ENCODE measurements around the gene RETN.

RETN gene

DNA sequence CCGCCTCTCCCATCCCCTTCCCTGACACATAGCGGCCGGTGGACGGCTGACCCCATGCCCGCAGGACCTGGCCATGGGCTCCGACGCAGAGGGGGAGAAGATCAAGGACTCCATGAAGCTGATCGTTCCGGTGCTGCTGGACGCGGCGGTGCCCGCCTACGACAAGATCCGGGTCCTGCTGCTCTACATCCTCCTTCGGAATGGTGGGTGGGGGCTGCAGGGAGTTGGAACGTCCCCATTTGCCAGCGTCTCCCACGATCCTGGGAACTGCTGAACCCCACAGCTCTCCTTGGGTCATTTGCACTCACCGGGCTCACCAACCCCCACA is 24.3 kb upstream of the RETN start:
- ChIA-PET POLR2A (interaction anchor here (0.6 kb wide), 1 partner anchor 8 kb away, joined by 3 read pairs; no protein-coding TSS in a partner anchor), CTCF (no interaction called here)
- Histone ChIP-seq H3K36me3 (ENCODE audit: control insufficient read depth in 4 of 4, insufficient read depth in 4 of 4, low read length in 3 of 4) (peaks cover 0 to 45% (median 24%) of the 10 kb centered on the region in 4 experiments), H3K4me3 (ENCODE audit: control insufficient read depth in 1 of 7, extremely low read depth in 1 of 7, insufficient read depth in 4 of 7, low read depth in 2 of 7, low read length in 6 of 7) (no peak overlapping the region), H3K27ac (ENCODE audit: insufficient read depth in 1 of 2, low read depth in 1 of 2, low read length in 2 of 2, poor library complexity in 1 of 2, severe bottlenecking in 2 of 2) (no peak overlapping the region), H3K27me3 (replicated peaks in 2 of 5; ENCODE audit: control insufficient read depth in 4 of 5, insufficient read depth in 5 of 5, low read length in 4 of 5) (no peaks in the 10 kb centered on the region), H3K9me3 (ENCODE audit: control extremely low read depth in 1 of 5, control insufficient read depth in 4 of 5, insufficient read depth in 2 of 5, low read depth in 1 of 5, low read length in 4 of 5) (no peaks in the 10 kb centered on the region), H3K4me1 (ENCODE audit: control extremely low read depth in 1 of 4, control insufficient read depth in 4 of 4, insufficient read depth in 4 of 4, low read length in 3 of 4) (peaks cover 0 to 16% (median 2%) of the 10 kb centered on the region in 4 experiments)
- no peak for DNase-seq
- 100% methylated on average over 10 of the region's 20 CpGs for WGBS (ENCODE audit: insufficient coverage)

DNA sequence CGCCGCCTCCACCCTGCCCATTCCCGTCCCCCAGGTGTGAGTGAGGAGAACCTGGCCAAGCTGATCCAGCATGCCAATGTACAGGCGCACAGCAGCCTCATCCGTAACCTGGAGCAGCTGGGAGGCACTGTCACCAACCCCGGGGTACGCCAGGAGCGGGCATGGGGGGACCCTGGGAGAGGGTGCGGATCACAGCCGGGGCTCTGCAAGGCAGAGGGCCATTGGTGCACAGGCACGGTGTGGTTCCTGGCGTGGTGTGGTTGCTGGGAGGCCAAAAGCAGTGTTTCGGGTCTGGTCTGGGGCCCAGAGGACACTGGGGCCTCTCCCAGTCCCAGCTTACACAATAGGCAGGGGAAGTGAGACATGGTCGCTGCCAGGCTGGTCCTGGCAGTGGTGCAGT is 23.7 kb upstream of the RETN start:
- Histone ChIP-seq H3K4me1 (ENCODE audit: control extremely low read depth in 1 of 4, control insufficient read depth in 4 of 4, insufficient read depth in 4 of 4, low read length in 3 of 4) (peaks cover 0 to 16% (median 2%) of the 10 kb centered on the region in 4 experiments), H3K27ac (ENCODE audit: insufficient read depth in 1 of 2, low read depth in 1 of 2, low read length in 2 of 2, poor library complexity in 1 of 2, severe bottlenecking in 2 of 2) (peak overlapping the region in 1 of 2 experiments; percentile 25), H3K9me3 (ENCODE audit: control extremely low read depth in 1 of 5, control insufficient read depth in 4 of 5, insufficient read depth in 2 of 5, low read depth in 1 of 5, low read length in 4 of 5) (no peaks in the 10 kb centered on the region), H3K4me3 (ENCODE audit: control insufficient read depth in 1 of 7, extremely low read depth in 1 of 7, insufficient read depth in 4 of 7, low read depth in 2 of 7, low read length in 6 of 7) (no peak overlapping the region), H3K27me3 (replicated peaks in 2 of 5; ENCODE audit: control insufficient read depth in 4 of 5, insufficient read depth in 5 of 5, low read length in 4 of 5) (no peaks in the 10 kb centered on the region), H3K36me3 (ENCODE audit: control insufficient read depth in 4 of 4, insufficient read depth in 4 of 4, low read length in 3 of 4) (peaks cover 0 to 40% (median 21%) of the 10 kb centered on the region in 4 experiments)
- WGBS (ENCODE audit: insufficient coverage): 96% methylated on average over 12 of the region's 14 CpGs
- DNase-seq: no peak
- ChIA-PET CTCF (no interaction called here), POLR2A (no interaction called here)

DNA sequence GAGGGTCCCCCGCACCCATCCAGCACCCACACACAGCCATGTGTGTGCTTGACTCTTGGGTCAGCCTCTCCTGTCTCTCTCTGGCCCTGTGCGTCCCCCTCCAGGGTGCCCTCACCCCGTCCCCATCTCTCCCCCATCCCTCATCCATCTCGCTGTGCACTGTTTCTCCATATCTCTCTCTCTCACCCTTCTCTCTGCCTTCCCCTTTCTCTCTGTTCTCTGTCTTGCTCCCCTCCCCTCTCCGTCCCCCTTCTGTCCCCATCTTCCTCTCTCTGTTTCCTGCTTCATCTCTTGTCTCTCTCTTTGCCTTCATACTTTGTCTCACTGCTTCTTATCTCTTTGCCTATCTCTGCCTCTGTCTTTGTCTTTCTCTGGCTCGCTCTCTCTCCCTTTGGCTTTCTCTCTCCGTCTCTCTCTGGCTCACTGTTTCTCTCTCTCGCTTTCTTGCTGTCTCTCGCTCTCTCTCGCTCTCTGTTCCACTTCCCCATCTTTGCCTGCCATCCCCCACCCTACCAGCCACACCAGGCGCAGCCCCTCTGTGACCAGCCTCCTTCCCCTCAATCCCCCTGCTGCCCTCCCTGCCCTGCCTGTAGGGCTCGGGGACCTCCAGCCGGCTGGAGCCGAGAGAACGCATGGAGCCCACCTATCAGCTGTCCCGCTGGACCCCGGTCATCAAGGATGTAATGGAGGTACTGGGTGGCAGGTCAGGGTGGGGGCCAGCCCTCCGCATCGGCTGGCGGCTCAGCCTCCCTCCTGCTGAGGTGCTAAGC is 23.0 kb upstream of the RETN start:
- Histone ChIP-seq H3K27me3 (replicated peaks in 2 of 5; ENCODE audit: control insufficient read depth in 4 of 5, insufficient read depth in 5 of 5, low read length in 4 of 5) (no peaks in the 10 kb centered on the region), H3K4me3 (ENCODE audit: control insufficient read depth in 1 of 7, extremely low read depth in 1 of 7, insufficient read depth in 4 of 7, low read depth in 2 of 7, low read length in 6 of 7) (no peak overlapping the region), H3K9me3 (ENCODE audit: control extremely low read depth in 1 of 5, control insufficient read depth in 4 of 5, insufficient read depth in 2 of 5, low read depth in 1 of 5, low read length in 4 of 5) (no peaks in the 10 kb centered on the region), H3K36me3 (ENCODE audit: control insufficient read depth in 4 of 4, insufficient read depth in 4 of 4, low read length in 3 of 4) (peaks cover 0 to 33% (median 18%) of the 10 kb centered on the region in 4 experiments), H3K4me1 (ENCODE audit: control extremely low read depth in 1 of 4, control insufficient read depth in 4 of 4, insufficient read depth in 4 of 4, low read length in 3 of 4) (peaks cover 0 to 16% (median 2%) of the 10 kb centered on the region in 4 experiments), H3K27ac (ENCODE audit: insufficient read depth in 1 of 2, low read depth in 1 of 2, low read length in 2 of 2, poor library complexity in 1 of 2, severe bottlenecking in 2 of 2) (peak overlapping the region in 1 of 2 experiments; percentile 43)
- 82% methylated on average over 12 of the region's 20 CpGs for WGBS (ENCODE audit: insufficient coverage)
- CTCF ChIA-PET: no interaction called here
- no peak for DNase-seq
- POLR2A ChIA-PET: no interaction called here

- Histone ChIP-seq H3K9me3 (ENCODE audit: control extremely low read depth in 1 of 5, control insufficient read depth in 4 of 5, insufficient read depth in 2 of 5, low read depth in 1 of 5, low read length in 4 of 5) (no peaks in the 10 kb centered on the region), H3K4me3 (ENCODE audit: control insufficient read depth in 1 of 7, extremely low read depth in 1 of 7, insufficient read depth in 4 of 7, low read depth in 2 of 7, low read length in 6 of 7) (no peak overlapping the region), H3K27ac (ENCODE audit: insufficient read depth in 1 of 2, low read depth in 1 of 2, low read length in 2 of 2, poor library complexity in 1 of 2, severe bottlenecking in 2 of 2) (no peak overlapping the region), H3K36me3 (ENCODE audit: control insufficient read depth in 4 of 4, insufficient read depth in 4 of 4, low read length in 3 of 4) (peaks cover 0 to 32% (median 18%) of the 10 kb centered on the region in 4 experiments), H3K27me3 (replicated peaks in 2 of 5; ENCODE audit: control insufficient read depth in 4 of 5, insufficient read depth in 5 of 5, low read length in 4 of 5) (peaks cover 0 to 3% (median 0%) of the 10 kb centered on the region in 5 experiments), H3K4me1 (ENCODE audit: control extremely low read depth in 1 of 4, control insufficient read depth in 4 of 4, insufficient read depth in 4 of 4, low read length in 3 of 4) (peaks cover 0 to 16% (median 2%) of the 10 kb centered on the region in 4 experiments)
- no peak for DNase-seq
- 90% methylated on average over 8 of the region's 8 CpGs for WGBS (ENCODE audit: insufficient coverage)
- CTCF ChIA-PET: no interaction called here
- POLR2A ChIA-PET: no interaction called here
Observed at GRCh38 chr19:7646426-7646700, 22.5 kb upstream of the RETN start.

GRCh38 chr19:7647156-7647555 is 21.7 kb upstream of the RETN start:
- peaks cover 0 to 4% (median 0%) of the 10 kb centered on the region in 5 experiments for H3K27me3 ChIP-seq (replicated peaks in 2 of 5; ENCODE audit: control insufficient read depth in 4 of 5, insufficient read depth in 5 of 5, low read length in 4 of 5)
- POLR2A ChIA-PET: no interaction called here

GRCh38 chr19:7648265-7649014 is 20.4 kb upstream of the RETN start:
- WGBS (ENCODE audit: insufficient coverage): 98% methylated on average over 13 of the region's 15 CpGs
- peak in 1 of 3 donors; percentile 7 for DNase-seq
- H3K4me3 ChIP-seq (ENCODE audit: control insufficient read depth in 1 of 7, extremely low read depth in 1 of 7, insufficient read depth in 4 of 7, low read depth in 2 of 7, low read length in 6 of 7): no peak overlapping the region
- ChIA-PET POLR2A (interaction anchor here (0.6 kb wide), 1 partner anchor 25 kb away, joined by 4 read pairs; no protein-coding TSS in a partner anchor), CTCF (interaction anchor here (1.1 to 1.6 kb wide), 4 partner anchors 11 to 80 kb away, joined by 3 to 4 read pairs (median 3); partner anchors contain the start of genes PCP2 and TRAPPC5)
- peaks cover 0 to 4% (median 0%) of the 10 kb centered on the region in 5 experiments for H3K27me3 ChIP-seq (replicated peaks in 2 of 5; ENCODE audit: control insufficient read depth in 4 of 5, insufficient read depth in 5 of 5, low read length in 4 of 5)
- no peak overlapping the region for H3K27ac ChIP-seq (ENCODE audit: insufficient read depth in 1 of 2, low read depth in 1 of 2, low read length in 2 of 2, poor library complexity in 1 of 2, severe bottlenecking in 2 of 2)
- H3K9me3 ChIP-seq (ENCODE audit: control extremely low read depth in 1 of 5, control insufficient read depth in 4 of 5, insufficient read depth in 2 of 5, low read depth in 1 of 5, low read length in 4 of 5): no peaks in the 10 kb centered on the region
- H3K4me1 ChIP-seq (ENCODE audit: control extremely low read depth in 1 of 4, control insufficient read depth in 4 of 4, insufficient read depth in 4 of 4, low read length in 3 of 4): peaks cover 0 to 24% (median 4%) of the 10 kb centered on the region in 4 experiments
- H3K36me3 ChIP-seq (ENCODE audit: control insufficient read depth in 4 of 4, insufficient read depth in 4 of 4, low read length in 3 of 4): peaks cover 0 to 21% (median 12%) of the 10 kb centered on the region in 4 experiments

More at GRCh38 chr19:7647156-7647555, 21.7 kb upstream of the RETN start:
- Histone ChIP-seq H3K4me3 (ENCODE audit: control insufficient read depth in 1 of 7, extremely low read depth in 1 of 7, insufficient read depth in 4 of 7, low read depth in 2 of 7, low read length in 6 of 7) (no peak overlapping the region), H3K4me1 (ENCODE audit: control extremely low read depth in 1 of 4, control insufficient read depth in 4 of 4, insufficient read depth in 4 of 4, low read length in 3 of 4) (peaks cover 0 to 17% (median 2%) of the 10 kb centered on the region in 4 experiments), H3K36me3 (ENCODE audit: control insufficient read depth in 4 of 4, insufficient read depth in 4 of 4, low read length in 3 of 4) (peaks cover 0 to 28% (median 17%) of the 10 kb centered on the region in 4 experiments), H3K9me3 (ENCODE audit: control extremely low read depth in 1 of 5, control insufficient read depth in 4 of 5, insufficient read depth in 2 of 5, low read depth in 1 of 5, low read length in 4 of 5) (no peaks in the 10 kb centered on the region), H3K27ac (ENCODE audit: insufficient read depth in 1 of 2, low read depth in 1 of 2, low read length in 2 of 2, poor library complexity in 1 of 2, severe bottlenecking in 2 of 2) (no peak overlapping the region)
- 95% methylated on average over 26 of the region's 26 CpGs for WGBS (ENCODE audit: insufficient coverage)
- CTCF ChIA-PET: no interaction called here
- no peak for DNase-seq

DNA sequence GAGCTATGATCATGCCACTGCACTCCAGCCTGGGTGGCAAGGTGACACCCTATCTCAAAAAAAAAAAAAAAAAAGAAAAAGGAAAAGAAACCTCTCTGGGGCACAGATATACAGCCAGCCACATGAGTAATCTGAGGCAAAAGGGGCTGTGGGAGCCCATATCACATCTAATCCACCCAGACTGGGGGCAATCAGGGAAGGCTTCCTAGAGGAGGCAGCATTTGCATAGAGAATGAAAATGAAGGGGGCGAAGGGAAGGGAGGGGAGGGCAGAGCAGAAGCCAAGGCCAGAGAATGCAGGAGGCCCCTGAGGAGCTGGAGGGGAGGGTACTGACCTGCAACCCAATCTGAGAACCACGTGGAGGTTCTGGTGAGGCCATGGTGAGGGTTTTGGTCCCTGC is 18.7 kb upstream of the RETN start:
- Histone ChIP-seq H3K9me3 (ENCODE audit: control extremely low read depth in 1 of 5, control insufficient read depth in 4 of 5, insufficient read depth in 2 of 5, low read depth in 1 of 5, low read length in 4 of 5) (no peaks in the 10 kb centered on the region), H3K4me1 (ENCODE audit: control extremely low read depth in 1 of 4, control insufficient read depth in 4 of 4, insufficient read depth in 4 of 4, low read length in 3 of 4) (peaks cover 0 to 20% (median 2%) of the 10 kb centered on the region in 4 experiments), H3K36me3 (ENCODE audit: control insufficient read depth in 4 of 4, insufficient read depth in 4 of 4, low read length in 3 of 4) (peaks cover 0 to 15% (median 7%) of the 10 kb centered on the region in 4 experiments), H3K4me3 (ENCODE audit: control insufficient read depth in 1 of 7, extremely low read depth in 1 of 7, insufficient read depth in 4 of 7, low read depth in 2 of 7, low read length in 6 of 7) (no peak overlapping the region), H3K27ac (ENCODE audit: insufficient read depth in 1 of 2, low read depth in 1 of 2, low read length in 2 of 2, poor library complexity in 1 of 2, severe bottlenecking in 2 of 2) (no peak overlapping the region), H3K27me3 (replicated peaks in 2 of 5; ENCODE audit: control insufficient read depth in 4 of 5, insufficient read depth in 5 of 5, low read length in 4 of 5) (peaks cover 0 to 4% (median 0%) of the 10 kb centered on the region in 5 experiments)
- DNase-seq: no peak
- 53% methylated on average over 2 of the region's 2 CpGs for WGBS (ENCODE audit: insufficient coverage)
- ChIA-PET POLR2A (interaction anchor here (0.7 kb wide), 1 partner anchor 9 kb away, joined by 5 read pairs; no protein-coding TSS in a partner anchor), CTCF (interaction anchor here (1.0 to 3.3 kb wide), 2 partner anchors 26 to 31 kb away, joined by 3 to 16 read pairs; partner anchors contain the start of genes MCEMP1 and TRAPPC5)

All from common myeloid progenitor, CD34-positive (primary cell).